Cerebellar nuclear complex (tissue), 1 donor: Measurements from ENCODE around the gene NEUROD2.

Source experiments
- DNase-seq, 2 experiments: peaks; one replicate each; lab custom pipeline; 2025; lab: John Stamatoyannopoulos, UW

The NEUROD2 gene

DNA sequence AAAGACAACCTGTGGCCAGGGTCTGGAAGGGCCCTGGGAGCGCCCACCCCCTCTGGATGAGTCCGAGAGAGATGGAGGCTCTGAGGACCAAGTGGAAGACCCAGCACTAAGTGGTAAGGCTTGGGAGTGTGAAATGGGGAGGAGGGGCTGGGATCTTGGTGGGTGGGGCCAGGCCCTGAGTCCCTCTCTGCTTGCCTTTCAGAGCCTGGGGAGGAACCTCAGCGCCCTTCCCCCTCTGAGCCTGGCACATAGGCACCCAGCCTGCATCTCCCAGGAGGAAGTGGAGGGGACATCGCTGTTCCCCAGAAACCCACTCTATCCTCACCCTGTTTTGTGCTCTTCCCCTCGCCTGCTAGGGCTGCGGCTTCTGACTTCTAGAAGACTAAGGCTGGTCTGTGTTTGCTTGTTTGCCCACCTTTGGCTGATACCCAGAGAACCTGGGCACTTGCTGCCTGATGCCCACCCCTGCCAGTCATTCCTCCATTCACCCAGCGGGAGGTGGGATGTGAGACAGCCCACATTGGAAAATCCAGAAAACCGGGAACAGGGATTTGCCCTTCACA is 28.0 kb upstream of the NEUROD2 start:
- no peak for DNase-seq

DNA sequence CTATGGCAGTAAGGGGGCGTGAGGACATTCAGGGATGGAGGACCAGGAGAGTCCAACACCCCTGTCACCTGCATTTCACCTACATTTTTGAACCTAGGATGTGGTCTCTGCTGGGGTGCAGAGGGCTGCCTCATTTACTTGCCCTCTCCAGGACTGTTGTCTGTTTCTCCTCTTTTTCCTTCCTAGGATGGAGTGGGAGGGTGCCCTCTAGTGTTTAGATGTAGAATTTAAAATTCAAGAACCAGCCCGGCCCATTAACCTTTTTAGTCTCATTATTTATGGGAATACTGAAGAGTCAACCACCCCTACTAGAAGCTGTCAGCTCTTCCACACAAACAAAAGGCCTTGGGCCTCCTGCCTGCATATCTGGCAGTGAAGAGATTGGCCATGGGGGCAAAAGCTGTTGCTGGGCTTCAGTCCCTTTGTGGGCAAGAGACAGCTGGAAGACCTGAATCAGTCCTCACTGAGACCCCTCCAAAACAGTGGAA is 26.7 kb upstream of the NEUROD2 start:
- no peak for DNase-seq

DNA sequence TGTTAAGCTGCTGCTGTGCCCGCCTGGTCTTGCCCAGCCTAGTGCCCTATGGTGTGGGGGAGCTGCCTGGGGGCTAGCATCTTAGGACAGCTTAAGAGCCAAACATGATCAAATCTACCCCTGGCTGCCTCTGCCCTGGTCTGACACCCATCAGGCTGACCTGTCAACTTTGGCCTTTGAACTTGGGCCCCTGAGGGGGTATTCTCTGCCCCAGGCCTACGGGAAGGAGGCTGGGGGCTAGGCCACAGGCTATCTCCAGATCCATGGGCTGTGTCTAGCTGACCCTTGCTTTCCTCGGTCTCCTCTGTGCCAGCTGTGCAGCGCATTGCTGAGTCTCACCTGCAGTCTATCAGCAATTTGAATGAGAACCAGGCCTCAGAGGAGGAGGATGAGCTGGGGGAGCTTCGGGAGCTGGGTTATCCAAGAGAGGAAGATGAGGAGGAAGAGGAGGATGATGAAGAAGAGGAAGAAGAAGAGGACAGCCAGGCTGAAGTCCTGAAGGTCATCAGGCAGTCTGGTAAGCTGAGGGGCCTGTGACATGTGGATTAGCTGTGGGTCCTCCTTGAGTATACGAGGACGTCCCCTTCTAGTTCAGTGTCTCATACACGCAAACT is 26.0 kb upstream of the NEUROD2 start:
- DNase-seq = no peak

DNA sequence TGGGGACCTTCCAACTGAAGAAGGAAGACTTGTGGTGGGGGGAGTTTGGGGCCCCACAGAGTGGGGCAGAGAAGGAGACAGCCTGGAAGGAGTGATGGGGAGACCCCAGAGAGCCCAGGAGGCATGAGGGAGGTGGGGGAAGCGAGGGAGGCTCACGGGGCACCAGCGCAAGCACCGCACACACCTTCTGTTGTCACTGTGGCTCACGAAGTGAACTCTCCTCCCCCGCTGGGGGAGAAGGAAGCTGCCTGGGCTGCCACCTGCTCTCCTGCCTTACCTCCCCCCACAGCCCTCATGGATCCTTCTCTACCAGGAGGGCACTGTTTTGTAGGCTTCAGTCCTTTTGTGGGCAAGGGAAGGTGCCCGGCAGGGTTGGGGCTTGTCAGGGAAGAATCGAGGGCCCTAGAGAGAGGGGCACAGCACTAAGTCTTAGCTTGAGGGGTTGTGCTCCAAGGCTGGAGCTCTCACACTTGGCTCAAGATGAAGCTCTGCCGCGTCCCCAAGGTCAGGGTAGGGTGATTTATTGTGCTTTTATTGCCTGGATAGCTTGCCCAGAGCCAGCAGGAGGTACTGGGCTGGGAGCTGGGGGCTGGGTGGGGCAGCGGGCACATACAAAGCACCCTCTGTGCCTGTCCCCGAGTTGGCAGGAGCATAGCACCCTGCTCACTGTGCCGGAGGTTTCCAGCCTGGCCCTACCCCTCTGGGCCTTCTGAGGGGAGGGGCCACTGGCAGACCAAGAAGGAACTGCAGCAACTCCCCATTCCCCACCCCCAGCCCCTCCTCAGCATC is 24.6 kb upstream of the NEUROD2 start:
- no peak for DNase-seq

DNA sequence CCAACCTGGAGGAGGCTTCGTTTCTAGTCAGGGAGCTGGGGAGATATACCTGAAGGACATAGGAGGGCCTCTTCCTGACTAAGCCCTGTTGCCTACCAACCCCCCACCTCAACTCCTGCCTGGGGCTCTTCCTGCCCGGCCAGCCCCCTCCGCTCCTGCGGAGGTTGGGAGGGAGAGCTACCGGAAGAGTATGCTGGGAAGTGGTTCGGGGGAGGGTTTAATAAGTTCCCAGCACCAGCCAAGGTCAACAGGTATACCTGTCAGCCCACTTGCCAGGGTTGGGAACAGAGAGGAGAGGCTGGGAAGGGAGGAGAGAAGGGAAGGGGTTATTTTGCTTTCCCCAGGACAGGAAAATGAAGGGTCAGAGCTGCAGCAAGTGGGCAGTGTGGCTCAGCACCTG is 23.7 kb upstream of the NEUROD2 start:
- no peak for DNase-seq

DNA sequence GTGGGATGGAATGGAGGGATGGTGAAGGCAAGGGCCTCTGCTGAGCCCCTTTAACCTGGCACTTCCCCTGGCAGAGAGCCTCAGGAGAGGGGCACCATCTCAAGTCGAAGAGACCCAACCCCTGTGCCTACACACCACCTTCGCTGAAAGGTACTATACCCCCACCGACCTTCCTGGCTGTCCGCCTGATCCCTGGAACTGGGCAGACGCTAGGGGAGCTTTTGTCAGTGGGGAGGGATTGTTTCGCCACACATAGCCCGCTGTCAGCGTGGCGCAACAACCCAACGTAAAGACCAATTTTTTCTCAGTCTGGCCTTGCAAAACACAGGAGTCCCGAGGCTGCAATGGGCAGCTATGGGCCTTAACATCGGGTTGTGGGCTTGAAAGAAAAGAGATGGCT is 22.2 kb upstream of the NEUROD2 start:
- no peak for DNase-seq

DNA sequence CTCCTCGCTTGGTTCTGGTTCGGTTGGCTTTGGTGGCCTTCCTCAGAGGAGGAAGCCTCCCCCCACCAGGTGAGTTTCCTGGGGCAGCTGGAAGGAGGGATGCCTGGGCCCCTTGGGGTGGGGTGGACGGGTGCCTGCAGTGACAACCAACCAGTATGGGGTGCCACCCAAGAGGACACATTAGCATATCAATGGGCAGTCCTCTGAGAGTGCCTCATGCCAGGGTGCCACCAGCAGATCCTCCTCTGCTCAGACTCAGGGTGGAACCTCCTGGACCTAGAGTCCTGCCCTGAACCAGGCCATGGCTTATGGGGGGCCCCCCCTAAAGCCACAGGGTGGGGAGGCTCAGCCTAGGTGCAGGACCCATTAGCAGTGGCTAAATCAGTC is 21.8 kb upstream of the NEUROD2 start:
- DNase-seq = no peak

DNA sequence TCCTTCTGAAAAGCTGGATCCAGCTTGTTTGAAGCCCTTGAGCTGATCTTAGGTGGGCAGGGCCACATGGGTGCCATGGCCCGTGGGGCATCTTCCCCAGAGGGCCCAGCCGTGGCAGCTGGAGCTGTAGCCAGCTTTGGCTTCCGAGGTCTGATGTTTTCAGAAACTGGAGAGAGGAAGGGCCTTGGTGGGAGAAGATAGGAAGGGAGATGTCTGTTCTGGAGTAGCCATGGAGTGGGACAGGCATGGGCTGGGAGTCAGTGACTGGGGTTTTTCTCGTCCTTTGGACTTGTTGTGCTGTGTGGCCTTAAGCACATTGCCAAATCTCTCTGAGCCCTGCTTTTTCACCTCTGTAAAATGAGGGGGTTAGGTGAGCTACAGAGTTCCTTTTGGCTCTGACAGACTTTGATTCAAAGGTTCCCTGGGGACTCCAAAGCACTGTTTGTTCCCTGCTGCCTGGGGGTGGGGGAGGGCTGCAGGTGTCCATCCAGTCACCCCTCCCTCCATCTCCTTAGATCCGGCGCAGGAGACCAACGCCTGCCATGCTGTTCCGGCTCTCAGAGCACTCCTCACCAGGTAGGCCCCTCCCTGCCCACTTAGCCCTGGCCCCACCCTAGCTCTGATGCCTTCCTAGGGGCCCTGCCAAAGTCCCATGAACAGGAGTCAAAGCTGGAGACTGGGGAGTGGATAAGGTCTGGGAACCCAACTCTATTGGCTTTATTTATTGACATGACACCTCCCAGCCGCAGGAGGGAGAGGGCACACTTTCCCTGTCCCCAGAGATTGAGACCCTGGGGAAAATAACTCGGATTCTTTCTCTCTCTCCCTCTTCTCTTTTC is 21.2 kb upstream of the NEUROD2 start:
- no peak for DNase-seq

DNA sequence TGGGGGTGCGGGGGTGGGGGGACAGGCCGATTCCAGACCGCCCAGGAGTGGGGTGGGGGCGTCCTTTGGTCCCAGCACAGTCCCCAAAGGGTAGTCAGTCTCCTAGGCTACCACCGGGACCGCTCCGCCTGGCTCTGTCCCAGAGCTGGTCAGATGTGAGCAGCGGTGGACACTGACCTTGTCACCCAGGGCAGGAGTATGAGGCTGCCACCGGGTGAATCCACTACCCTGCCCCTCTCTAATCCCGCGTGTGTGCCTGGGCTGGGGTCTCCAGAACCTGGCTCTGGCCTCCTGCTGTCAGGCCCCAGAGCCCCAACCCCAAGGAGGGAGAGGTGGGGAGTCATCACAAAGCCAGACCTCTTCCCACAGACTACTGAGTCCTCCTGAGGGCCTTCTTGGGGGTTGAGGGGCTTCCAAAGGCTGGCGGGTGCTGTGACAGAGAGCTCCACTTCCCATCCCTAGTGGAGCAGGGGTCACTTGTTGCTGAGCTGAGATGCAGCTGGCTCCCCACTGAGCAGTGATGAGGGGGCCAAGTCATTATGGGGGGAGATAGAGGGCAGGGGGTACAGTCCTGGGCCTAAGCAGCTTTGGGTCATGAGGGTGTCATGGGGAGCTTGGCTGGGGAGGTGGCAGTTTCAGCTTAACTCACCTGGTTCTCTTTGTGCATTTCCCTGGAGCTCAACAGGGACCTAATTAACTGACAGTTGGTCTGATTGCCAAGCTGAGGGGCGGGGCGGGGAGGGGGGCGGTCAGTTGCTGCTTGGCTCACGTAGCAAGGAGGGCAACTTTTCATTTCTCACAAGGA is 20.2 kb upstream of the NEUROD2 start:
- DNase-seq = no peak

DNA sequence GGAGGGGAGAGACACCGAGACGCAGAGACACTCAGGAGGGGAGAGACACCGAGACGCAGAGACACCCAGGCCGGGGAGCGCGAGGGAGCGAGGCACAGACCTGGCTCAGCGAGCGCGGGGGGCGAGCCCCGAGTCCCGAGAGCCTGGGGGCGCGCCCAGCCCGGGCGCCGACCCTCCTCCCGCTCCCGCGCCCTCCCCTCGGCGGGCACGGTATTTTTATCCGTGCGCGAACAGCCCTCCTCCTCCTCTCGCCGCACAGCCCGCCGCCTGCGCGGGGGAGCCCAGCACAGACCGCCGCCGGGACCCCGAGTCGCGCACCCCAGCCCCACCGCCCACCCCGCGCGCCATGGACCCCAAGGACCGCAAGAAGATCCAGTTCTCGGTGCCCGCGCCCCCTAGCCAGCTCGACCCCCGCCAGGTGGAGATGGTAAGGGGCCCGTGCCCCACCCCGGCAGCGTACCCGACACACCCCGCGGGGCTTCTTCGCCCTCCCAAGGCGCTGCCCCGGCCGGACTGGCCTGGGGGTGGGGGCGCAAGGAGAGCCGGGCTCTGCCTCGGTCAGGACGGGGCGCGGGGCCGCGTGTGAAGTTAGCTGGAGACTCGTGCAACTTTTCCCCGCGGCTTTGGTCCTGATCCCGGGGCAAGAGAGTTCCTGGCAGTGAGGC is 19.5 kb upstream of the NEUROD2 start:
- no peak for DNase-seq

DNA sequence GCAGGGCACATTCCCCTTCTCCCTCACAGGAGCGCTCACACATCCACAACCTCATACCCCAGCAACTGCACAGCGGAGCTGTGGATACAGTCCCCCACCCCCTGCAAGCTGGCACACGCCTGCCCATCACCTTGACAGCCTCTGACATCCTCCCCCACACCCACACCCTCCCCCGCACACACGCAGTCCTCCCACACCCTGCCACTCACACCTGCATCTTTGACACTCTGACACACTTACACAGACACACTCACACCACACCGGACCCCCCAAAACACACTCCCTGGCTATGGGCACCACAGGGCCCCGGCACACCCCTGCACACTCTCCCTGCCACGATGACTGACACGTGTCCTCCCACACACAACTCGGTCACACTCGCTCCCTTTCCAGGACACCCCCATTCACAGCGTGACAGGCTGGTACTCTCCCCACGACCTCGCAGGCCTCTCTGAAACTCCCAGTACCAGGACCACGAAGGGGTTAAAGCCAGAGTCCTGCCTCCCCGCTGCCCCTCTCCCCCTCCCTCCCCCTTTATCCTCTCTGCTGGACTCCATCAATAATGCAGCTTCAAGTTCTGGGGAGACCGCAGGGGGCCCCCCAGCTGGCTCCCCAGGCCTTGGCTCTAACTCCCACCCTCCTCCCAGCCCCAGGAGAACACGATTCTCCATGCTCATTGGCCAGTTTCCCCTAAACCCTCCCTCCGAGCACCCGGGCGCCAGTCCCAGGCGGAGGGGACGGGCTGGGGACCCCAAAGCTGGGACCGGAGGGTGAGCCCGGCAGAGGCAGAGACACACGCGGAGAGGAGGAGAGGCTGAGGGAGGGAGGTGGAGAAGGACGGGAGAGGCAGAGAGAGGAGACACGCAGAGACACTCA is 18.7 kb upstream of the NEUROD2 start, which contains the start of gene PPP1R1B:
Gene PPP1R1B, plus strand, starts transcription at position 782 of the 876 bp plus-strand sequence. CDS start 441 bp downstream, outside the sequence.
- no peak for DNase-seq

DNA sequence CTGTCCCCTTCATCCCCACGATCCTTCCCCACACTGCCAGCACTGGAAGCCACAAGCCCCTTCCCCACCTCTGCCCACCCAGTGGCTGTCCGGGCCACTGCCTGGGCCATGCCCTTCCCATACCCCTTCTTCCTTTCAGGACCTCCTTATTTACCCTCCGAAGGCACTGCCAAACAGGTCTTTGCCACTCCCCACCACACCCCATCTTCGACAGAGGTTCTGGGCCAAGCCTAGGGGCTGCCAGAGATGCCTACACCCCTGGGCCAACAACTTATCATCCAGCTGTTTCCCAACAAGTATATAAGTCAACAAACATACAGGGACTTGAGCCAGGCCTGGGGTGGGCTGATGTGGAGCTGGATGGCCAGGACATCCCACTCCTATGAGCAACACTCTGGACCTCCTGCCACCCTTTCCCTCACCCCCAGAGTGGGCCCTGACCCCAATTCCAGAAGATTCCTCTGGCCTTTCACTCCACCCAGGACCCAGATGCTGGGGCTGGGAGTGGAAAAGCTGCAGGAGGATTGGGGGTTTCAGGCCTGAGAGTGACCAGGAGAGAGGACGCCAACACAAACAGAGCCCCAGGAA is 17.6 kb upstream of the NEUROD2 start:
- no peak for DNase-seq

DNA sequence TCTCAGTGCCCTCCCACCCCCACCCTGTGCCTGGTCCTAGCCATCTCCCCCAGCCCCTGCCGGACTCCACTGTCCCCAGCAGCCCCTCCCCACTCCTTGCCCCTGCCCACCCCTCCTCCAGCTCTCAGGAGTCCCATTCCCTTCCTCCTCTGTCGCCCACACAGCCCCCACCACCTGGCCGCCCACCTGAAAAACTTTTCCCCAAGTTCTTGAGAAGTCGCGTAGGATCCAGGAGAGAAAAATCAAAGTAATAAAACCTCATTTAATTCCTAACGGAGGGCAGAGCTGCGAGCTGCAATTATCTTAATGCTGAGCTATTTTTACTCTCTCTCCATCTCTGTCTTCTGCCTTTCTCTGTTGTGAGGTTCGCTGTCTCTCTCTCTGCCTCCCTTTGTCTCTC is 16.6 kb upstream of the NEUROD2 start:
- no peak for DNase-seq

DNA sequence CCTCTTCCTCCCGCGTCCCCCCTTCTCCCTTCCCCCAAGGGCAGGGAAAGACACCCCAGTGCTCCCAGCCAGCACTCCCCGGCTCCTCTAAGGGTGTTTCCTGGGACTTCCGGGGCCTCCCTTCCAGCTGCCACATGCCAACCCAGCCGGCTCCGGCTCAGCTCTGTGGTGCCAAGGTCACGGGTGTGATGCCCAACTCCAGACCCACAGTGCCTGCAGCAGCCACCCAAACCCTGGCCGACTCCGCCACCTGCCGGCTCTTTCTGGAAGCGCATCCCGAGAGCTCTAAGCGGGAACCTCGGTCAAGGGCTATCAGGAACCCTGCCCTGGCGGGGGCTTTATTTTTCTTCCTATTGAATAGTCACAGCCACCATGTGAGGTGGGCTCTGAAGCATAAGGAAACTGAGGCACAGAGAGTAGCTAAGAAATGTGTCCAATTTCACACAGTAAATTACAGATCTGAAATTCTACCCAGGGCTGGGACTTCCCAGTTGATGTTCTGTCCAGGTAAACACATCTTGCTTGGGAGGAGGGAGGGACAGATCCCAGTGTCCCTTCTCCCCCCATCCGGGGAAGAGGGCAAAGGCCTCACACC is 15.7 kb upstream of the NEUROD2 start:
- peak in 1 of 2 experiments; percentile 59 for DNase-seq

DNA sequence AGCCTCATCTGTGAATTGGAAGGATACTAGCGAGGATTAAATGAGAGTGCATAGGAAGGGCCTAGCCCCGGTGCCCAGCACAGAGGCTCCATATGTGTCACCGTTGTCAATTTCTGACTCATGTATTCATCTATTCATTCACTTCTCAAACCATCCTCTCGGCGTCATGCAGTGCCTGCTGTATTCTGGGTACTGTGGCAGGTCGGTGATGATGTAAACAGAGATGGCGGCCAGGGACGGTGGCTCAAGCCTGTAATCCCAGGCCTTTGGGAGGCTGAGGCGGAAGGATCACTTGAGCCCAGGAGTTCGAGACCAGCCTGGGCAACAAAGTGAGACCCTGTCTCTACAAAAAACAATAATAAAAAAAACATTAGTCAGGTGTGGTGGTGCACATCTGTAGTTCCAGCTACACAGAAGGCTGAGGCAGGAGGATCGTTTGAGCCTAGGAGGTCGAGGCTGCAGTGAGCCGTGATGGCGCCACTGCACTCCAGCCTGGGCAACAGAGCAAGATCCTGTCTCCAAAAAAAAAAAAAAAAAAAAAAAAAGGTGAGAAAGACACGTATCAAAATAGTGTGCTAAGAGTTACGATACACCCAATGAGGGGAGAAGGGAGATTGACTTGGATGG is 14.8 kb upstream of the NEUROD2 start:
- DNase-seq = no peak

DNA sequence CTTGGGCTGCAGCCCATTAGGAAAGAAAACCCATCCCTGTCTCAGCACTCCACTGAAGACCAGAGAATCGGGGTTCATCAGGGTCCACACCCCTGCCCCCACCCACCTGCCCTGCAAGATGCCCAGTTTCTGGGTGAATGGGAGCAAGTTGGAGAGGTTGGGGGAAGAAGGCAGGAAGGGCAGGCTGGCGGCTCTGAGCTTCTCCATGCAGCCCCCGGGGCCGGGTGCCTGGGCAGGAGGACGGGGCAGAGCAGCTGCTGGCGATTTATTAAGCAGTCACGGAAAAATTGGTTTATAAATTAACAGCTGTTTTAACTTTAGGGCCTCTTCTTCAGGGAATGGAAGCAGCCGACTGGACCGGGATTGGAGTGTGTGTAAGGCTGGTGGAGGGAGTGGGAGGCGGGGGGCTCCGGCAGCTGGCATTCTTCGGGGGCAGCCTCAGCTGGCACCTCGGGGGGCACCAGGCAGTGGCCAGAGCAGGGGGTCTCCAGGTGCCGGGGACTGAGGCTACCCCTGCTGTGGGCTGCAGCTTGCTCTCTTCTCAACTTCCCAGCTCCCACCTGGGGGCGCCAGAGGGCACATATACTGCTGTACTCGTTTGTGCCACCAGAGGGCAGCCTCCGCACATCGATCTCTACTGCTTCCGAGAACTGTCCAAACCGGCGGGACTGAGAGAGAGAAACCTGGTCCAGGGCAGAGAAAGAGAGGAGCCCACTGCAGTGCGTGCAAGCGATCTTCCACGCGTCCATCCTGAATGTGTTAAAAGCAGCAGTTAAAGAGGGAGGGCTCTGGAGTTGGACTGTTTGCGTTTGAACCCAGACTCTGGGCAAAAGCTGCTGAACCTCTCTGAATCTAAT is 14.0 kb upstream of the NEUROD2 start:
- peak in 1 of 2 experiments; percentile 69 for DNase-seq

DNA sequence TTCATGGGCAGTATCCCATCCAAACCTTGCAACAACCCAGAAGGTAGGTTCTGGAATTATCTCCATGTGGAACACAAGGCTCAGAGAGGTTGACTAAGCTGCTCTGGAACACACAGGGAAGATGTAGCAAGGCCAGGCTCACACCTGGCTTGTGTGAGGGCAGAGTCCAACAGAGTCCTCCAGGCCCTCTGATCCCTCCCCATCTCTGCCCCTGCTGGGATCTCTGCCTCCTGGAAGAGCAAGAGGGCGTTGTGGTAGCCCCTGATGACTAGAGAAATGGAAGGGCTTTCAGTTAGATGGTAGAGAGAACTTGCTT is 12.0 kb upstream of the NEUROD2 start:
- DNase-seq = no peak
